K562 (cell line): ENCODE data around the gene CCDC85B. TPM values are rescaled to one million over a fixed set of nuclear protein-coding genes. Genes with fewer than 3 reads are reported as not detected.

ENCODE experiments used
- ATAC-seq: fragments of 200-7000 bp; cut with Tn5 transposase; 3 replicates; pipeline ENCODE4 v1.9.1; 2020; ENCODE audit warnings: moderate library complexity
- BruUV-seq: library from RNA; stranded (reverse); fragments of 400-500 nt; replicated peaks from 2 replicates; lab custom pipeline; 2021; lab: Mats Ljungman, UMichigan
- CTCF ChIA-PET: fragments of 300-600 bp; formaldehyde crosslinking; extraction: SDS; loops from one replicate; lab custom pipeline; 2021; ENCODE audit warnings: low intra/inter-chr PET ratio; lab: Yijun Ruan, JAX
- POLR2A ChIA-PET: fragments of 300-600, 350-650 bp; sonication (Branson Sonifier 250); formaldehyde crosslinking; extraction: SDS; loops from one replicate; lab custom pipeline; 2021; ENCODE audit warnings: antibody characterized with exemption, inconsistent platforms; lab: Yijun Ruan, JAX
- DNase-seq, 4 experiments: peaks; one replicate each; pipeline versions ENCODE4 v3.0.0 to v3.0.0-alpha.2; 2011 to 2018; ENCODE audit warnings: low spot score in 3 of 4, mixed read lengths in 3 of 4; ENCODE audit errors: extremely low read depth in 1 of 4
- FAIRE-seq: peaks from 2 replicates; lab custom pipeline; 2011; peaks lifted over from hg19 to GRCh38; lab: Jason Lieb, UNC
- H2AFZ ChIP-seq: 2 replicates; pipeline ENCODE4 v1.6.0; 2011; ENCODE audit warnings: low read depth, low read length, control low read depth, inconsistent platforms
- H3K27ac ChIP-seq: fragments of 200-600 bp; 3 replicates; pipeline ENCODE4 v1.8.0; 2011; ENCODE audit warnings: low read depth, mild to moderate bottlenecking, control low read depth, inconsistent platforms, low read length, moderate library complexity, mixed read lengths; ENCODE audit errors: extremely low read depth
- H3K27me3 ChIP-seq, 2 experiments: fragments of 300-600 bp in 1 of 2; 2 replicates in 1 of 2; 3 replicates in 1 of 2; pipeline versions ENCODE4 v1.6.0 to v1.8.0; 2011; ENCODE audit warnings: inconsistent platforms in 2 of 2, low read length in 2 of 2, mild to moderate bottlenecking in 1 of 2, mixed read lengths in 1 of 2, moderate library complexity in 1 of 2; ENCODE audit not compliant: control insufficient read depth in 2 of 2, insufficient read depth in 2 of 2
- H3K36me3 ChIP-seq: fragments of 300-600 bp; 3 replicates; pipeline ENCODE4 v1.8.0; 2011; ENCODE audit warnings: mild to moderate bottlenecking, low read length, inconsistent platforms; ENCODE audit not compliant: control insufficient read depth, insufficient read depth
- H3K4me1 ChIP-seq, 2 experiments: fragments of 200-600 bp in 1 of 2; replicated peaks in 1 of 2; 2 replicates in 1 of 2; 3 replicates in 1 of 2; pipeline versions ENCODE4 v1.5.1 to v1.8.0; 2011; ENCODE audit warnings: inconsistent platforms in 2 of 2, low read length in 2 of 2, mild to moderate bottlenecking in 1 of 2, mixed read lengths in 1 of 2, moderate library complexity in 1 of 2; ENCODE audit not compliant: control insufficient read depth in 2 of 2, insufficient read depth in 2 of 2
- H3K4me2 ChIP-seq: 2 replicates; pipeline ENCODE4 v1.6.1; 2011; ENCODE audit warnings: low read length, control low read depth, inconsistent platforms, mixed read lengths; ENCODE audit not compliant: insufficient read depth
- H3K4me3 ChIP-seq: fragments of 200-600 bp; sonication (generic), shearing (Covaris generic); 2 replicates; pipeline ENCODE4 v1.5.1; 2016; ENCODE audit warnings: control low read depth, inconsistent platforms
- H3K79me2 ChIP-seq: fragments of 200-600 bp; 3 replicates; pipeline ENCODE4 v1.8.0; 2011; ENCODE audit warnings: low read length, inconsistent platforms; ENCODE audit not compliant: control insufficient read depth, insufficient read depth
- H3K9ac ChIP-seq, 2 experiments: 2 replicates each; pipeline versions ENCODE4 v1.6.0 to v1.6.1; 2011; ENCODE audit warnings: low read depth in 2 of 2, low read length in 2 of 2, control low read depth in 1 of 2, inconsistent platforms in 1 of 2, mild to moderate bottlenecking in 1 of 2, mixed read lengths in 1 of 2; ENCODE audit not compliant: insufficient read depth in 1 of 2
- H3K9me1 ChIP-seq: one replicate; pipeline ENCODE4 v1.6.0; 2011; ENCODE audit warnings: inconsistent platforms, mild to moderate bottlenecking, low read length, moderate library complexity; ENCODE audit not compliant: control insufficient read depth, insufficient read depth
- H3K9me3 ChIP-seq: replicated peaks from 2 replicates; pipeline ENCODE4 v1.5.1; 2011; ENCODE audit warnings: low read depth, low read length, inconsistent platforms; ENCODE audit not compliant: control insufficient read depth, insufficient read depth
- H4K20me1 ChIP-seq: replicated peaks from 2 replicates; pipeline ENCODE4 v1.6.1; 2011; ENCODE audit warnings: low read length, inconsistent platforms, mixed read lengths; ENCODE audit not compliant: control insufficient read depth, insufficient read depth
- POLR2A ChIP-seq: fragments of 450-650 bp; conservative IDR thresholded peaks from 2 replicates; pipeline ENCODE4 v1.6.1; 2016
- POLR2AphosphoS5 ChIP-seq: IDR thresholded peaks from 2 replicates; pipeline ENCODE4 v1.6.1; 2011; ENCODE audit warnings: mild to moderate bottlenecking, low read depth, low read length, moderate library complexity; ENCODE audit not compliant: control insufficient read depth, insufficient read depth
- SUPT5H ChIP-seq: fragments of 450-650 bp; IDR thresholded peaks from 2 replicates; pipeline ENCODE4 v1.6.1; 2016
- ZFP36 ChIP-seq: fragments of 150-350 bp; IDR thresholded peaks from 2 replicates; pipeline ENCODE4 v1.6.1; 2018; ENCODE audit warnings: low read length, low read depth; ENCODE audit not compliant: partially characterized antibody
- WGBS: fragments of 100-300 bp; shearing (Covaris generic); methylation state at CpG from one replicate; pipeline ENCODE4 v1.1.6; 2016; ENCODE audit warnings: low coverage, mixed read lengths; ENCODE audit not compliant: insufficient coverage; ENCODE audit errors: missing lambda C conversion rate; 5-methylcytosine and 5-hydroxymethylcytosine counted together
- in situ Hi-C: fragments of 300-500 bp; cut with MboI; formaldehyde crosslinking; loops from 4 replicates; pipeline ENCODE4 v1.15.0; 2018; ENCODE audit warnings: inconsistent platforms, mixed read lengths
- intact Hi-C: fragments of 100-400 bp; cut with micrococcal nuclease; formaldehyde crosslinking; loops from 2 replicates; pipeline ENCODE4 v1.14.2; 2022
- polyA plus RNA-seq, 8 experiments: library from polyadenylated mRNA; depleted of rRNA in 4 of 8; stranded (reverse) in 5 of 8; unstranded in 3 of 8; fragments of >200 nt; fragmentation: Nextera tagmentation in 2 of 8; fragmentation: Illumina TruSeq in 1 of 8; extraction: Ambion mirVana in 2 of 8; extraction: Trizol in 1 of 8; gene quantifications; 2 replicates each; pipeline versions ENCODE4 v1.2.1 to v1.2.3, GENCODE V29; 2011 to 2014; ENCODE audit warnings: inconsistent platforms in 1 of 8, missing spikeins in 1 of 8
- total RNA-seq, 7 experiments: library from RNA; depleted of rRNA in 6 of 7; stranded (reverse); fragments of >200 nt in 6 of 7; fragmentation: Illumina TruSeq in 2 of 7; extraction: Trizol in 2 of 7; gene quantifications; 2 replicates each; pipeline versions ENCODE4 v1.2.1 to v1.2.3, GENCODE V29; 2011 to 2021; ENCODE audit warnings: low replicate concordance in 1 of 7
- TF ChIP-seq, protein P1 (sequence below): fragments of 450-650 bp; IDR thresholded peaks from 2 replicates; pipeline ENCODE4 v1.6.1; 2016
- TF ChIP-seq, protein P2 (sequence below): sonication (generic); formaldehyde crosslinking; IDR thresholded peaks from 2 replicates; pipeline ENCODE4 v1.8.0; 2023; ENCODE audit warnings: missing genetic modification reagents, mild to moderate bottlenecking, borderline replicate concordance

CCDC85B gene
- total and polyA plus RNA-seq, 9 of the 15 experiments (the other 6 are each of a cell fraction or from before 2014, with no cell fraction given) = 0.14 to 138 (median 6.2) TPM

DNA sequence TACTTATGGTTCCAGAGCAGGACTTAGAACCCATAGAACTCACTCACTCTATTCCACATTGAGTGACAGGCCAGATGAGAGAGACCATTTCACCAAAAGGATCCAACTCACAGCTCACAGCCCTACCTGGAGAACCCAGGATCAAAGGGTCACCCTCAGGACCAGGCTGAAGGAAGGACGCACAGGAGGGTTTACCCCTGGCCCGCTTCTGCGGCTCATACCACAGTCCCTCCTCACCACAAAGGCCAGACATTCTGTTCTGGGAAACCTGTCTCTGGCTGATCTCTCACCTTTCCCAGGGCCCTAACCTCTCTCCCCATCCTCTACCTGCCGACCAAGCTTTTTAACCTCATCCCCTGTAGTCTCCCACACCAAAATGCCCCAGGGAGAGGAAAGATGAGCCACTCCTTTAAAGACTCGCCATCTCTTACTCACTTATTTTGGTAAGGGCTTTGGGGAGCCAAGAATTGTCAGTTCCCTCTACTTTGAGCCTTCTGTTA, 5.1 kb downstream of the CCDC85B start:
- Histone ChIP-seq H3K9ac (peak overlapping the region in 1 of 2 experiments; percentile 59; a peak in 1 of 4 replicates), H3K4me2 (no peak overlapping the region), H3K79me2 (peaks cover 92% of the 10 kb centered on the region), H3K27ac (peak overlapping the region; percentile 36; the same call in 1 of the 3 replicates), H3K9me3 (no peaks in the 10 kb centered on the region), H3K36me3 (peaks cover 73% of the 10 kb centered on the region), H2AFZ (no peak overlapping the region), H3K9me1 (no peaks in the 10 kb centered on the region), H3K27me3 (no peaks in the 10 kb centered on the region), H4K20me1 (peaks cover 33% of the 10 kb centered on the region), H3K4me1 (peaks cover 34 to 73% of the 10 kb centered on the region in 2 experiments)
- no peak for DNase-seq
- FAIRE-seq = no peak
- POLR2A ChIA-PET = interaction anchor here (0.8 to 10.0 kb wide), 10 partner anchors 11 to 112 kb away, joined by 3 to 96 read pairs (median 4); partner anchors contain the start of genes CFL1 and MUS81
- ATAC-seq = no peak
- no TSS peak for BruUV-seq
- in situ Hi-C loops (no loop called here), intact Hi-C loops (no loop called here)
- WGBS = 100% methylated on average over 4 of the region's 5 CpGs
- CTCF ChIA-PET = no interaction called here
- TF ChIP-seq ZFP36 (no peak), POLR2A (peak; percentile 53), POLR2AphosphoS5 (peak; percentile 68), SUPT5H (peak; percentile 63; the same call in 1 of the 2 replicates)
- TF ChIP-seq, protein P1, sequence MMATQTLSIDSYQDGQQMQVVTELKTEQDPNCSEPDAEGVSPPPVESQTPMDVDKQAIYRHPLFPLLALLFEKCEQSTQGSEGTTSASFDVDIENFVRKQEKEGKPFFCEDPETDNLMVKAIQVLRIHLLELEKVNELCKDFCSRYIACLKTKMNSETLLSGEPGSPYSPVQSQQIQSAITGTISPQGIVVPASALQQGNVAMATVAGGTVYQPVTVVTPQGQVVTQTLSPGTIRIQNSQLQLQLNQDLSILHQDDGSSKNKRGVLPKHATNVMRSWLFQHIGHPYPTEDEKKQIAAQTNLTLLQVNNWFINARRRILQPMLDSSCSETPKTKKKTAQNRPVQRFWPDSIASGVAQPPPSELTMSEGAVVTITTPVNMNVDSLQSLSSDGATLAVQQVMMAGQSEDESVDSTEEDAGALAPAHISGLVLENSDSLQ = peak; percentile 65; the same call in 1 of the 2 replicates
- TF ChIP-seq, protein P2, sequence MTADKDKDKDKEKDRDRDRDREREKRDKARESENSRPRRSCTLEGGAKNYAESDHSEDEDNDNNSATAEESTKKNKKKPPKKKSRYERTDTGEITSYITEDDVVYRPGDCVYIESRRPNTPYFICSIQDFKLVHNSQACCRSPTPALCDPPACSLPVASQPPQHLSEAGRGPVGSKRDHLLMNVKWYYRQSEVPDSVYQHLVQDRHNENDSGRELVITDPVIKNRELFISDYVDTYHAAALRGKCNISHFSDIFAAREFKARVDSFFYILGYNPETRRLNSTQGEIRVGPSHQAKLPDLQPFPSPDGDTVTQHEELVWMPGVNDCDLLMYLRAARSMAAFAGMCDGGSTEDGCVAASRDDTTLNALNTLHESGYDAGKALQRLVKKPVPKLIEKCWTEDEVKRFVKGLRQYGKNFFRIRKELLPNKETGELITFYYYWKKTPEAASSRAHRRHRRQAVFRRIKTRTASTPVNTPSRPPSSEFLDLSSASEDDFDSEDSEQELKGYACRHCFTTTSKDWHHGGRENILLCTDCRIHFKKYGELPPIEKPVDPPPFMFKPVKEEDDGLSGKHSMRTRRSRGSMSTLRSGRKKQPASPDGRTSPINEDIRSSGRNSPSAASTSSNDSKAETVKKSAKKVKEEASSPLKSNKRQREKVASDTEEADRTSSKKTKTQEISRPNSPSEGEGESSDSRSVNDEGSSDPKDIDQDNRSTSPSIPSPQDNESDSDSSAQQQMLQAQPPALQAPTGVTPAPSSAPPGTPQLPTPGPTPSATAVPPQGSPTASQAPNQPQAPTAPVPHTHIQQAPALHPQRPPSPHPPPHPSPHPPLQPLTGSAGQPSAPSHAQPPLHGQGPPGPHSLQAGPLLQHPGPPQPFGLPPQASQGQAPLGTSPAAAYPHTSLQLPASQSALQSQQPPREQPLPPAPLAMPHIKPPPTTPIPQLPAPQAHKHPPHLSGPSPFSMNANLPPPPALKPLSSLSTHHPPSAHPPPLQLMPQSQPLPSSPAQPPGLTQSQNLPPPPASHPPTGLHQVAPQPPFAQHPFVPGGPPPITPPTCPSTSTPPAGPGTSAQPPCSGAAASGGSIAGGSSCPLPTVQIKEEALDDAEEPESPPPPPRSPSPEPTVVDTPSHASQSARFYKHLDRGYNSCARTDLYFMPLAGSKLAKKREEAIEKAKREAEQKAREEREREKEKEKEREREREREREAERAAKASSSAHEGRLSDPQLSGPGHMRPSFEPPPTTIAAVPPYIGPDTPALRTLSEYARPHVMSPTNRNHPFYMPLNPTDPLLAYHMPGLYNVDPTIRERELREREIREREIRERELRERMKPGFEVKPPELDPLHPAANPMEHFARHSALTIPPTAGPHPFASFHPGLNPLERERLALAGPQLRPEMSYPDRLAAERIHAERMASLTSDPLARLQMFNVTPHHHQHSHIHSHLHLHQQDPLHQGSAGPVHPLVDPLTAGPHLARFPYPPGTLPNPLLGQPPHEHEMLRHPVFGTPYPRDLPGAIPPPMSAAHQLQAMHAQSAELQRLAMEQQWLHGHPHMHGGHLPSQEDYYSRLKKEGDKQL (CRISPR knock-in tag) = no peak
- TF ChIP-seq, all 486 proteins: peak for 4
- no peak overlapping the region for H3K4me3 ChIP-seq
